ENCODE measurements around the gene VWC2.

DNA sequence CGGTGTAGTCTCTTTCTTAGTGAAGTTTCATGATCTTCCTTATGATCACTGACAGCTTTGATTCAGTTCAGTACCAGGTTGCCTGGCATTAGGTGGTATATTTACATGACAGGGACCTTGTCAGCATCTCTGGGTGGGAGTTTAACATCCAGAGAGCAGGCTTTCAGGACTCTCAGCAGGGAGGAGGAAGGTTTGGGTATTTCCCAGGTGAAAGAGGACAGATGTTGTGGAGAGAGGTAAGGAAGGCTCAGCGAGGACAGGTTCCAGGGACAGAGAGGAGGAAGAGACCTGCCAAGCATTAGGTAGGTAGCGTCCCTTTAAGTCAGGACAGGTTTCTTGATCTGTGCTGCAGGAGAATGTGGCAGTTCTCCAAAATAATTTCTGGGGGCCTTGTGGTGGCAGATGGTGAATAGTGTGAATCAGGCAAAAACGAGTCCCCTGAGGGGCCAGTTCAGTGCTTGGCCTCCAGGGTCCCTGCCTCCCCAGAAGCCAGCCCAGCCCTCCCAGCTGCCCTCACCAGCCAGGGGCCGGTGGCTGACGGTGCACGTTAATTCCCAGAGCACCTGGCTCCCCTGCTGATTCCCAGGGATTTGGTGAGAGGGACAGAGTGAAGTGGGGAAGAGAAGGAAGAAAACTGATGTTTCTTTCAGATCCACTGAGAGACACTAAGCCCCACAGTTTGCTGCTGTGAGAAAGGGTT, 82.0 kb downstream of the VWC2 start:
- TF ChIP-seq SAFB2 (CRISPR knock-in tag; IDR thresholded peaks at IDR 0.05; ENCODE audit: borderline replicate concordance, low read depth): no peak
- TF ChIP-seq JUND (CRISPR knock-in tag; IDR thresholded peaks at IDR 0.05): no peak
- TF ChIP-seq ZNF274 (CRISPR knock-in tag; IDR thresholded peaks at IDR 0.05): no peak
- TF ChIP-seq ZNF235 (CRISPR knock-in tag; IDR thresholded peaks at IDR 0.05; ENCODE audit: borderline replicate concordance): no peak
- no peak for TF ChIP-seq SMC3 (IDR thresholded peaks at IDR 0.05; ENCODE audit: low read length)
- TF ChIP-seq, protein P1, sequence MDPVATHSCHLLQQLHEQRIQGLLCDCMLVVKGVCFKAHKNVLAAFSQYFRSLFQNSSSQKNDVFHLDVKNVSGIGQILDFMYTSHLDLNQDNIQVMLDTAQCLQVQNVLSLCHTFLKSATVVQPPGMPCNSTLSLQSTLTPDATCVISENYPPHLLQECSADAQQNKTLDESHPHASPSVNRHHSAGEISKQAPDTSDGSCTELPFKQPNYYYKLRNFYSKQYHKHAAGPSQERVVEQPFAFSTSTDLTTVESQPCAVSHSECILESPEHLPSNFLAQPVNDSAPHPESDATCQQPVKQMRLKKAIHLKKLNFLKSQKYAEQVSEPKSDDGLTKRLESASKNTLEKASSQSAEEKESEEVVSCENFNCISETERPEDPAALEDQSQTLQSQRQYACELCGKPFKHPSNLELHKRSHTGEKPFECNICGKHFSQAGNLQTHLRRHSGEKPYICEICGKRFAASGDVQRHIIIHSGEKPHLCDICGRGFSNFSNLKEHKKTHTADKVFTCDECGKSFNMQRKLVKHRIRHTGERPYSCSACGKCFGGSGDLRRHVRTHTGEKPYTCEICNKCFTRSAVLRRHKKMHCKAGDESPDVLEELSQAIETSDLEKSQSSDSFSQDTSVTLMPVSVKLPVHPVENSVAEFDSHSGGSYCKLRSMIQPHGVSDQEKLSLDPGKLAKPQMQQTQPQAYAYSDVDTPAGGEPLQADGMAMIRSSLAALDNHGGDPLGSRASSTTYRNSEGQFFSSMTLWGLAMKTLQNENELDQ (CRISPR knock-in tag; IDR thresholded peaks at IDR 0.05; ENCODE audit: borderline replicate concordance): no peak
- no peak for TF ChIP-seq PHF8 (CRISPR knock-in tag; IDR thresholded peaks at IDR 0.05)
- TF ChIP-seq MAFG (CRISPR knock-in tag; IDR thresholded peaks at IDR 0.05): no peak
- no peak for TF ChIP-seq SUZ12 (IDR thresholded peaks at IDR 0.05; ENCODE audit: low read depth, low read length)
- TF ChIP-seq REPIN1 (CRISPR knock-in tag; IDR thresholded peaks at IDR 0.05; ENCODE audit: borderline replicate concordance, low read depth): no peak

All from HepG2 (cell line).